SK-N-SH (cell line): Measurements from ENCODE around the gene CHRND. TPM values are rescaled to one million over a fixed set of nuclear protein-coding genes. Genes with fewer than 3 reads are reported as not detected.

Source experiments
- CTCF ChIA-PET: fragments of 300-600, 350-600 bp; formaldehyde crosslinking; extraction: SDS; loops from one replicate; lab custom pipeline; 2021; lab: Yijun Ruan, JAX
- POLR2A ChIA-PET: fragments of 350-600 bp; sonication (Branson Sonifier 250); formaldehyde crosslinking; extraction: SDS; loops from one replicate; lab custom pipeline; 2020; ENCODE audit warnings: antibody characterized with exemption, inconsistent platforms; lab: Yijun Ruan, JAX
- DNase-seq: peaks from one replicate; pipeline ENCODE4 v3.0.0; 2012
- H2AFZ ChIP-seq: fragments of 200-600 bp; sonication (generic); 2 replicates; pipeline ENCODE4 v1.8.1; 2016; ENCODE audit warnings: antibody characterized with exemption, mild to moderate bottlenecking, low read depth
- H3F3A ChIP-seq: fragments of 200-600 bp; sonication (generic); replicated peaks from 2 replicates; pipeline ENCODE3; 2016; ENCODE audit warnings: antibody characterized with exemption, mild to moderate bottlenecking; ENCODE audit not compliant: insufficient read depth
- H3K27ac ChIP-seq, 2 experiments: fragments of 200-500 bp in 1 of 2; fragments of 200-600 bp in 1 of 2; sonication (Bioruptor generic) in 1 of 2; sonication (generic), shearing (Covaris generic) in 1 of 2; 2 replicates each; pipeline versions ENCODE4 v1.5.1 to v1.6.1; 2014 to 2016; ENCODE audit warnings: low read depth in 2 of 2, inconsistent platforms in 1 of 2, low read length in 1 of 2, mild to moderate bottlenecking in 1 of 2, mixed read lengths in 1 of 2
- H3K27me3 ChIP-seq: fragments of 200-600 bp; sonication (generic), shearing (Covaris generic); 2 replicates; pipeline ENCODE4 v1.6.1; 2016; ENCODE audit warnings: mixed run types; ENCODE audit not compliant: insufficient read depth
- H3K36me3 ChIP-seq, 2 experiments: fragments of 200-500 bp in 1 of 2; fragments of 200-600 bp in 1 of 2; sonication (Bioruptor generic) in 1 of 2; sonication (generic) in 1 of 2; replicated peaks in 1 of 2; 2 replicates each; pipeline versions ENCODE3 to v1.5.1; 2014 to 2016; ENCODE audit warnings: low read length in 1 of 2, mild to moderate bottlenecking in 1 of 2; ENCODE audit not compliant: insufficient read depth in 2 of 2, control insufficient read depth in 1 of 2
- H3K4me1 ChIP-seq, 2 experiments: fragments of 200-500 bp in 1 of 2; fragments of 200-600 bp in 1 of 2; sonication (Bioruptor generic) in 1 of 2; sonication (generic), shearing (Covaris generic) in 1 of 2; 2 replicates each; pipeline versions ENCODE4 v1.5.1 to v1.6.1; 2014 to 2016; ENCODE audit warnings: low read depth in 1 of 2, low read length in 1 of 2, mixed run types in 1 of 2; ENCODE audit not compliant: insufficient read depth in 2 of 2, control insufficient read depth in 1 of 2
- H3K4me2 ChIP-seq: fragments of 200-600 bp; sonication (generic), shearing (Covaris generic); 2 replicates; pipeline ENCODE4 v1.6.1; 2017; ENCODE audit warnings: mixed run types
- H3K4me3 ChIP-seq, 2 experiments: fragments of 200-500 bp in 1 of 2; fragments of 200-600 bp in 1 of 2; sonication (Bioruptor generic) in 1 of 2; sonication (generic), shearing (Covaris generic) in 1 of 2; 2 replicates each; pipeline versions ENCODE4 v1.5.1 to v1.8.1; 2014 to 2016; ENCODE audit warnings: low read depth in 2 of 2, inconsistent platforms in 1 of 2, low read length in 1 of 2, mild to moderate bottlenecking in 1 of 2, mixed read lengths in 1 of 2, moderate library complexity in 1 of 2
- H3K79me2 ChIP-seq: fragments of 200-600 bp; sonication (generic); 2 replicates; pipeline ENCODE4 v1.8.1; 2017; ENCODE audit warnings: mild to moderate bottlenecking; ENCODE audit not compliant: insufficient read depth
- H3K9ac ChIP-seq: fragments of 200-600 bp; sonication (generic); 2 replicates; pipeline ENCODE4 v1.6.1; 2017; ENCODE audit warnings: mixed run types
- H3K9me2 ChIP-seq: fragments of 200-600 bp; sonication (generic); 2 replicates; pipeline ENCODE4 v1.6.1; 2017; ENCODE audit warnings: mixed run types
- H3K9me3 ChIP-seq: fragments of 200-600 bp; sonication (generic); 2 replicates; pipeline ENCODE4 v1.6.1; 2017; ENCODE audit warnings: mixed run types, mild to moderate bottlenecking, moderate library complexity
- H4K20me1 ChIP-seq: fragments of 200-600 bp; sonication (generic); 2 replicates; pipeline ENCODE4 v1.6.1; 2017; ENCODE audit warnings: mild to moderate bottlenecking, mixed run types; ENCODE audit not compliant: insufficient read depth
- CHD2 ChIP-seq: fragments of 150-350 bp; IDR thresholded peaks from 2 replicates; pipeline ENCODE4 v1.6.1; 2018; ENCODE audit warnings: low read length; ENCODE audit not compliant: partially characterized antibody
- CTCF ChIP-seq: fragments of 200-600 bp; sonication (generic); IDR thresholded peaks from 2 replicates; pipeline ENCODE4 v1.6.1; 2017; ENCODE audit warnings: antibody characterized with exemption, mild to moderate bottlenecking, moderate library complexity
- ELF1 ChIP-seq: IDR thresholded peaks from 2 replicates; pipeline ENCODE4 v1.4.0; 2012
- EP300 ChIP-seq, 2 experiments: IDR thresholded peaks; 2 replicates each; pipeline versions ENCODE4 v1.4.0 to v1.6.1; 2012; ENCODE audit warnings: borderline replicate concordance in 1 of 2, low read depth in 1 of 2, low read length in 1 of 2
- EZH2phosphoT487 ChIP-seq: fragments of 200-600 bp; sonication (generic); IDR thresholded peaks from 2 replicates; pipeline ENCODE4 v1.6.1; 2017; ENCODE audit warnings: low read depth, mixed run types, mild to moderate bottlenecking, antibody characterized with exemption, moderate library complexity, borderline replicate concordance
- FOSL2 ChIP-seq: IDR thresholded peaks from 2 replicates; pipeline ENCODE4 v1.4.0; 2012; ENCODE audit warnings: low read depth, mild to moderate bottlenecking, moderate library complexity, borderline replicate concordance
- FOXM1 ChIP-seq: IDR thresholded peaks from 2 replicates; pipeline ENCODE4 v1.4.0; 2012; ENCODE audit warnings: low read depth, mild to moderate bottlenecking
- GABPA ChIP-seq: IDR thresholded peaks from 2 replicates; pipeline ENCODE4 v1.4.0; 2012; ENCODE audit warnings: low read depth, mild to moderate bottlenecking
- MEF2A ChIP-seq: IDR thresholded peaks from 2 replicates; pipeline ENCODE4 v1.4.0; 2012; ENCODE audit warnings: low read depth, borderline replicate concordance
- MXI1 ChIP-seq: IDR thresholded peaks from 2 replicates; pipeline ENCODE4 v1.6.1; 2012; ENCODE audit warnings: mild to moderate bottlenecking, low read depth, low read length, improper control_type of control experiment
- NRF1 ChIP-seq: IDR thresholded peaks from 2 replicates; pipeline ENCODE4 v1.6.1; 2012; ENCODE audit warnings: low read depth, mild to moderate bottlenecking, low read length
- POLR2AphosphoS5 ChIP-seq: IDR thresholded peaks from 2 replicates; pipeline ENCODE4 v1.6.1; 2012; ENCODE audit warnings: low read depth, low read length
- RCOR1 ChIP-seq: fragments of 150-350 bp; IDR thresholded peaks from 2 replicates; pipeline ENCODE4 v1.6.1; 2017; ENCODE audit warnings: antibody characterized with exemption, low read length
- SIN3A ChIP-seq: IDR thresholded peaks from 2 replicates; pipeline ENCODE4 v1.6.1; 2012; ENCODE audit warnings: low read depth, mild to moderate bottlenecking, low read length, moderate library complexity, borderline replicate concordance
- SMC3 ChIP-seq: IDR thresholded peaks from 2 replicates; pipeline ENCODE4 v1.6.1; 2012; ENCODE audit warnings: low read depth, low read length, improper control_type of control experiment
- TAF1 ChIP-seq: IDR thresholded peaks from 2 replicates; pipeline ENCODE4 v1.6.1; 2012; ENCODE audit warnings: low read depth, mild to moderate bottlenecking, low read length, moderate library complexity, borderline replicate concordance
- TCF12 ChIP-seq: IDR thresholded peaks from 2 replicates; pipeline ENCODE4 v1.4.0; 2012
- USF1 ChIP-seq: IDR thresholded peaks from 2 replicates; pipeline ENCODE4 v1.4.0; 2012; ENCODE audit warnings: low read depth, borderline replicate concordance
- USF2 ChIP-seq: fragments of 150-350 bp; IDR thresholded peaks from 2 replicates; pipeline ENCODE4 v1.6.1; 2017; ENCODE audit warnings: antibody characterized with exemption, low read length, low read depth, borderline replicate concordance
- YY1 ChIP-seq: IDR thresholded peaks from 2 replicates; pipeline ENCODE4 v1.4.0; 2012; ENCODE audit warnings: low read depth, mild to moderate bottlenecking
- ZBTB33 ChIP-seq: IDR thresholded peaks from 2 replicates; pipeline ENCODE4 v1.4.0; 2012; ENCODE audit warnings: low read depth, borderline replicate concordance
- polyA plus RNA-seq, 3 experiments: library from polyadenylated mRNA; depleted of rRNA; stranded (reverse); fragments of >200 nt; gene quantifications; 2 replicates each; pipeline ENCODE4 v1.2.3, GENCODE V29; 2012

Gene CHRND
- polyA plus RNA-seq, 1 of the 3 experiments (the other 2 are of a cell fraction): 0.12 TPM

GRCh38 chr2:232580648-232580981 is 54.7 kb downstream of the CHRND start (continued):
- TF ChIP-seq USF2 (no peak), RCOR1 (no peak), SMC3 (no peak), MEF2A (no peak), ELF1 (no peak)
- TF ChIP-seq, all 33 proteins: peak for 0

GRCh38 chr2:232581725-232582124 is 55.8 kb downstream of the CHRND start:
- Histone ChIP-seq H3K4me1 (no peaks in the 10 kb centered on the region), H3K36me3 (peaks cover 0 to 40% of the 10 kb centered on the region in 2 experiments), H4K20me1 (no peaks in the 10 kb centered on the region), H3K4me2 (no peak overlapping the region), H3K9me3 (no peaks in the 10 kb centered on the region), H3K9ac (no peak overlapping the region), H3K79me2 (no peaks in the 10 kb centered on the region), H3K9me2 (no peaks in the 10 kb centered on the region), H3K27me3 (no peaks in the 10 kb centered on the region), H3K27ac (no peak overlapping the region)
- no peak for DNase-seq
- CTCF ChIA-PET: interaction anchor here (1.5 kb wide), 1 partner anchor 60 kb away, joined by 3 read pairs; no protein-coding TSS in a partner anchor
- TF ChIP-seq FOSL2 (no peak), POLR2AphosphoS5 (no peak), ZBTB33 (no peak), FOXM1 (no peak), EP300 (IDR thresholded peaks at IDR 0.05; ENCODE audit: borderline replicate concordance in 1 of 2, low read depth in 1 of 2, low read length in 1 of 2) (no peak), CTCF (no peak), MXI1 (no peak), YY1 (no peak), TAF1 (no peak), EZH2phosphoT487 (no peak), GABPA (no peak), NRF1 (no peak), ELF1 (no peak), MEF2A (no peak), SIN3A (no peak), TCF12 (no peak), CHD2 (no peak), USF1 (no peak)
- TF ChIP-seq, all 33 proteins: peak for 0
- no peaks in the 10 kb centered on the region for H3F3A ChIP-seq
- H2AFZ ChIP-seq: no peak overlapping the region
- POLR2A ChIA-PET: no interaction called here
- H3K4me3 ChIP-seq: no peak overlapping the region
